RWPE2 (cell line): ENCODE measurements around the gene WIPF2.
A peak's percentile ranks its signal among the peaks of the same experiment; 100 is the strongest.

Experiments
- ATAC-seq: fragments of 200-7000 bp; cut with Tn5 transposase; 3 replicates; pipeline ENCODE4 v1.9.1; 2021; ENCODE audit warnings: low read depth
- DNase-seq: peaks from one replicate; pipeline ENCODE4 v3.0.0-alpha.2; 2020; ENCODE audit warnings: low spot score
- H3K27ac ChIP-seq: fragments of 450-650 bp; 2 replicates; pipeline ENCODE4 v1.5.1; 2017; ENCODE audit warnings: mild to moderate bottlenecking; ENCODE audit not compliant: poor library complexity, severe bottlenecking
- H3K27me3 ChIP-seq: fragments of 250-450 bp; sonication (Bioruptor Pico); 2 replicates; pipeline ENCODE4 v1.5.1; 2021; ENCODE audit warnings: mild to moderate bottlenecking, moderate library complexity; ENCODE audit not compliant: insufficient read depth, poor library complexity, severe bottlenecking
- H3K36me3 ChIP-seq: fragments of 250-450 bp; sonication (Bioruptor Pico); 2 replicates; pipeline ENCODE4 v1.5.1; 2020; ENCODE audit warnings: low read depth, mild to moderate bottlenecking, moderate library complexity
- H3K4me1 ChIP-seq: fragments of 250-450 bp; sonication (Bioruptor Pico); 2 replicates; pipeline ENCODE4 v1.5.1; 2021; ENCODE audit warnings: mild to moderate bottlenecking, moderate library complexity; ENCODE audit not compliant: insufficient read depth, poor library complexity, severe bottlenecking
- H3K4me3 ChIP-seq: fragments of 250-450 bp; sonication (Bioruptor Pico); 2 replicates; pipeline ENCODE4 v1.5.1; 2021; ENCODE audit warnings: mild to moderate bottlenecking, moderate library complexity; ENCODE audit not compliant: severe bottlenecking
- H3K9me3 ChIP-seq: fragments of 250-450 bp; sonication (Bioruptor Pico); 2 replicates; pipeline ENCODE4 v1.5.1; 2021; ENCODE audit warnings: mild to moderate bottlenecking, moderate library complexity; ENCODE audit not compliant: severe bottlenecking
- CTCF ChIP-seq: fragments of 450-650 bp; IDR thresholded peaks from one replicate; pipeline ENCODE4 v1.5.1; 2017; ENCODE audit warnings: mild to moderate bottlenecking, moderate library complexity; ENCODE audit not compliant: poor library complexity, severe bottlenecking

The WIPF2 gene

GRCh38 chr17:40278414-40278813, 59.3 kb downstream of the WIPF2 start:
- no peak overlapping the region for H3K4me3 ChIP-seq
- H3K9me3 ChIP-seq, result no peaks in the 10 kb centered on the region
- no peaks in the 10 kb centered on the region for H3K27me3 ChIP-seq
- no peak for DNase-seq
- no peak overlapping the region for H3K27ac ChIP-seq
- TF ChIP-seq CTCF, result no peak
- peaks cover 3% of the 10 kb centered on the region for H3K4me1 ChIP-seq
- peaks cover 52% of the 10 kb centered on the region for H3K36me3 ChIP-seq
- ATAC-seq, result no peak

GRCh38 chr17:40279402-40279801, 60.3 kb downstream of the WIPF2 start:
- Histone ChIP-seq H3K27ac (no peak overlapping the region), H3K9me3 (no peaks in the 10 kb centered on the region), H3K4me3 (no peak overlapping the region), H3K4me1 (peaks cover 11% of the 10 kb centered on the region), H3K36me3 (peaks cover 45% of the 10 kb centered on the region), H3K27me3 (no peaks in the 10 kb centered on the region)
- DNase-seq, result no peak
- TF ChIP-seq CTCF, result no peak
- ATAC-seq, result no peak

GRCh38 chr17:40281663-40282062, 62.6 kb downstream of the WIPF2 start:
- Histone ChIP-seq H3K9me3 (no peaks in the 10 kb centered on the region), H3K27ac (no peak overlapping the region), H3K27me3 (no peaks in the 10 kb centered on the region), H3K36me3 (peaks cover 32% of the 10 kb centered on the region), H3K4me1 (peaks cover 18% of the 10 kb centered on the region), H3K4me3 (no peak overlapping the region)
- ATAC-seq, result no peak
- DNase-seq, result no peak
- TF ChIP-seq CTCF, result no peak

GRCh38 chr17:40283662-40284061, 64.6 kb downstream of the WIPF2 start:
- ATAC-seq, result peak; percentile 46
- Histone ChIP-seq H3K36me3 (peaks cover 15% of the 10 kb centered on the region), H3K4me1 (peaks cover 18% of the 10 kb centered on the region), H3K9me3 (no peaks in the 10 kb centered on the region), H3K4me3 (peak overlapping the region; percentile 23), H3K27me3 (no peaks in the 10 kb centered on the region), H3K27ac (peak overlapping the region; percentile 88)
- no peak for DNase-seq
- TF ChIP-seq CTCF, result no peak

- H3K4me3 ChIP-seq, result peak overlapping the region; percentile 23
- H3K36me3 ChIP-seq, result peaks cover 15% of the 10 kb centered on the region
- no peaks in the 10 kb centered on the region for H3K9me3 ChIP-seq
- peak overlapping the region; percentile 88 for H3K27ac ChIP-seq
- DNase-seq (no peak), ATAC-seq (peak; percentile 22; the same call in 2 of the 3 replicates)
- H3K4me1 ChIP-seq, result peaks cover 22% of the 10 kb centered on the region
- peak; percentile 15 for TF ChIP-seq CTCF
- no peaks in the 10 kb centered on the region for H3K27me3 ChIP-seq
These were observed 65.1 kb downstream of the WIPF2 start for GRCh38 chr17:40284085-40284713.
